D721Med (cell line): ENCODE data around the gene CNNM4.

Experiments used
- DNase-seq: peaks from one replicate; pipeline ENCODE4 v3.0.0; 2011; ENCODE audit warnings: low spot score; ENCODE audit not compliant: insufficient read length
- FAIRE-seq: peaks from 2 replicates; lab custom pipeline; 2011; peaks lifted over from hg19 to GRCh38; lab: Jason Lieb, UNC
- TF ChIP-seq, protein P1 (sequence below): IDR thresholded peaks from 2 replicates; pipeline ENCODE4 v1.5.1; 2012; ENCODE audit warnings: mild to moderate bottlenecking, control low read depth; ENCODE audit not compliant: insufficient read depth; ENCODE audit errors: missing control alignments

Gene CNNM4

DNA sequence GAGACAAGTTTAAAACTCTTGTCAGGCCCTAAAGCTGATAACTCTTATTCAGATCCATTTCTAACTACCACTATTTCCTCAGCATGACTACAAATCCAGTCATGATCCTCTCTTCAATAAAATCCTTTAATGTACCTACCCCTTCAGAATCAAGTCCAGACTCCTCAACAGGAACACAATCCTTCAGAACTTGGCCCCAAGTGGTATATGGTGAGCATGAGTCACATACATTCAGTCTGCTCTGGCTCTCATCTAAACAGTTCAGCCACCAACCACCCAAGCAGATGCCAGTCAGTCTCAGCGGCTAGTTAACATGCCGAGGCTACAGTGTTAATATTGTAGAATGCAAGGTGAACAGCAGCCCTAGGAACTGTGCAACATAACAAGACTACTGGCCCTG lies 30.5 kb upstream of the CNNM4 start:
- FAIRE-seq (no peak), DNase-seq (no peak)
- TF ChIP-seq, protein P1, sequence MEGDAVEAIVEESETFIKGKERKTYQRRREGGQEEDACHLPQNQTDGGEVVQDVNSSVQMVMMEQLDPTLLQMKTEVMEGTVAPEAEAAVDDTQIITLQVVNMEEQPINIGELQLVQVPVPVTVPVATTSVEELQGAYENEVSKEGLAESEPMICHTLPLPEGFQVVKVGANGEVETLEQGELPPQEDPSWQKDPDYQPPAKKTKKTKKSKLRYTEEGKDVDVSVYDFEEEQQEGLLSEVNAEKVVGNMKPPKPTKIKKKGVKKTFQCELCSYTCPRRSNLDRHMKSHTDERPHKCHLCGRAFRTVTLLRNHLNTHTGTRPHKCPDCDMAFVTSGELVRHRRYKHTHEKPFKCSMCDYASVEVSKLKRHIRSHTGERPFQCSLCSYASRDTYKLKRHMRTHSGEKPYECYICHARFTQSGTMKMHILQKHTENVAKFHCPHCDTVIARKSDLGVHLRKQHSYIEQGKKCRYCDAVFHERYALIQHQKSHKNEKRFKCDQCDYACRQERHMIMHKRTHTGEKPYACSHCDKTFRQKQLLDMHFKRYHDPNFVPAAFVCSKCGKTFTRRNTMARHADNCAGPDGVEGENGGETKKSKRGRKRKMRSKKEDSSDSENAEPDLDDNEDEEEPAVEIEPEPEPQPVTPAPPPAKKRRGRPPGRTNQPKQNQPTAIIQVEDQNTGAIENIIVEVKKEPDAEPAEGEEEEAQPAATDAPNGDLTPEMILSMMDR: no peak

DNA sequence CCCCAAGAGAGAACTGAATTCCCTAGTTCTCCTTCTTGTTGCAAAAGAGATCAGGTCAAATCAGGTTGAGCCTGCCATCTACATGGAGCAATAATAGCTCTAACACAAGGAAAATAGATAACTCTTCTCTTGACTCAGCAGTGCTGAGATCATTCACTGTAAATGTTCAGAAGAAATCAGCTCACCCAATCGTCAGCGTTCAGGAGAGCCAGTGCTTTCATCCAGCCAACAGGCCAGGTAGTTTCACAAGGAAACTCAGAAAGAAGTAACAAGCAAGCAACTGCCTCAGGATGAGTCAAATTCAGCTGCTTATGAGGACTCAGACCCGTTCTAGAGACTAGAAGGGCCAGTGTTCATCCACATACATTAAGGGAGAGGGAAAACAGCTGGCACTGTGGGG lies 26.8 kb upstream of the CNNM4 start:
- DNase-seq: no peak
- no peak for FAIRE-seq
- TF ChIP-seq, protein P1: no peak

DNA sequence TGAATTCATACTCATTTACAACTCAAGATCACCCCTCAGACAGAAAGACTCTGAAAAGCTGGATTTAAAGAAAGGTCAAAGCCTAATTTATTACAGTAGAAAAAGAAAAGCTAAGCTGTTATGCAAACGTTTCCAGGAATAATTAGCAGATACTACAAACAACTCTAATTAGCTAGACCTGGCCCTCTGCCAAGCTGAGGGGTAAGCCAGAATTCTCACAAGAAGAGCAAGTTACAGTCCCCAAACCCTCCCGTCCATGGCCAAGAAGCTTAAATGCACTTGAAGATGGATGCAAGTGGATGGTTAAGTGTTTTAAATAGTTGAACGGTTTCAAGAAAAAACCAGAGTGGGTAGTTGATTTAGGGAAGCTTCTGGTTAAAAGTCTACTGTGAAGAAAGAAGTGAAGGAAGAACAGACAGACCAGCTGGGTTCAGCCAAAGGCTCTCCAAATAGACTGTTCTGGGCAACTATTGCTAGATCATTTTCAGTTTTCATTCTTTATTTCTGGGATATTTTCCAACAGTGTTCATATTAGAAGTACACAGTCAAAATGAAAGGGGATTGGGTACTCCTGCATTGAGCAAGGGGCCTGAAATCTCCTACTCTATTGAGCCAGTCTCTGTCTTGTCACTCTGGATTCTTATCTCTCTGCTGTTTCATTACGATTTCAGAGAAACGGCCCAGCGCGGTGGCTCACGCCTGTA lies 25.7 kb upstream of the CNNM4 start:
- TF ChIP-seq, protein P1: no peak
- FAIRE-seq (no peak), DNase-seq (no peak)

DNA sequence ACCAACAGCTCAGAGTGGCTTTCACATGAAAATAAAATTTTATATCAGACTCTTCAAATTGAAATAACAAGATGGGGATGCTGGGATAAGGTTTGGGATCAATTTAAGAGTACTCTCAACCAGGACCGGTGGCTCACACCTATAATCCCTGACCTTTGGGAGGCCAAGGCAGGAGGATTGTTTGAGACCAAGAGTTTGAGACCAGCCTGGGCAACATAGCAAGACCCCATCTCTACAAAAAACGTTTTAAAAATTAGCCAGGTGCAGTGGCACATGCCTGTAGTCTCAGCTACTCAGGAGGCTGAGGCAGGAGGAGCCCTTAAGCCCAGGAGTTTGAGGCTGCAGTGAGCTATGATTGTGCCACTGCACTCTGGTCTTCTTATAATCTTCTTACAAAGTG lies 23.5 kb upstream of the CNNM4 start:
- DNase-seq (no peak), FAIRE-seq (no peak)
- TF ChIP-seq, protein P1: no peak

DNA sequence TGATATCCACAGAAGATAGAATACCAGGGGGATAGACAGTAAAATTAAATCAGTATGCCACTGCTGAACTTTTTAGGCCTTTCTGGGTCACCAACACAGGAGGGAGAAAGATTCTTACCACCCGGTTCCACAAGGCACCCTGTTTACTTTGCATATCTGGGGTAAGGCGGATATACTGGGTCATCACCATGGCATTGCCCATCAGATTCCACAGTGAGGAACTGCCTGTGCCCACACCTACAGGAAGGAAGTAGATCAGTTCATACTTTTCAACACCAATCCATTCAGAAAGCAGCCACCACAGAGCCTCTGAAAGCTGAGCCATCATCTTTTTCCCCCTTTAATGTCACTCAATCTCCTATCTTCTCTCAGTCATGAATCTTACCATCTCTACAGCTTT lies 22.9 kb upstream of the CNNM4 start:
- FAIRE-seq: no peak
- TF ChIP-seq, protein P1: no peak
- DNase-seq: no peak

DNA sequence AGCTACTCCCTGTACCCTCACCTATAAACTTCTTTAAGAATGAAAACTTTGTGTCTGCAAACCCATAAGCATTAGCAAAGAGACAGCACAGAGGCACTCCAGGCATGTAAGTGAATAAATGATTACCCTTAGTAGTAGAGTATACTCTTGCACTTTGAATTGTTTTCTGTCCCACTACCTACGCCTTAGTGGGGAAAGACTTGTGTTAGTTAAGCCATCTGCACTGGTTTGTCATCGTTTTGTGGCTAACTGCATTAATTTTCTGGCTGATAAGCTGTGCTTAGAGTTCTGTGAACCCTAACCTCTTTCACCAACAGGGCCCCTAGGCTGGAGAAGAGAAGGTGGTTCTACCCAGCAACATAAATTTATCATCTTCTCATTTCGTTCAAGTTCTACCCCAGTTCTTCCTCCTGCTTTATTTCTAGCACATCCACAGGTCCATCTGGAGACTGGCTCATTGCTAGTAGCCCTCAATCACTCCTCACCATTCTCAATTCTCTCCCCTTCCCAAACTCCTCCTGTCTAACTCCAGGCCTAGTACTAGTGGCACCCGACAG lies 21.5 kb upstream of the CNNM4 start:
- TF ChIP-seq, protein P1: no peak
- DNase-seq (no peak), FAIRE-seq (no peak)

DNA sequence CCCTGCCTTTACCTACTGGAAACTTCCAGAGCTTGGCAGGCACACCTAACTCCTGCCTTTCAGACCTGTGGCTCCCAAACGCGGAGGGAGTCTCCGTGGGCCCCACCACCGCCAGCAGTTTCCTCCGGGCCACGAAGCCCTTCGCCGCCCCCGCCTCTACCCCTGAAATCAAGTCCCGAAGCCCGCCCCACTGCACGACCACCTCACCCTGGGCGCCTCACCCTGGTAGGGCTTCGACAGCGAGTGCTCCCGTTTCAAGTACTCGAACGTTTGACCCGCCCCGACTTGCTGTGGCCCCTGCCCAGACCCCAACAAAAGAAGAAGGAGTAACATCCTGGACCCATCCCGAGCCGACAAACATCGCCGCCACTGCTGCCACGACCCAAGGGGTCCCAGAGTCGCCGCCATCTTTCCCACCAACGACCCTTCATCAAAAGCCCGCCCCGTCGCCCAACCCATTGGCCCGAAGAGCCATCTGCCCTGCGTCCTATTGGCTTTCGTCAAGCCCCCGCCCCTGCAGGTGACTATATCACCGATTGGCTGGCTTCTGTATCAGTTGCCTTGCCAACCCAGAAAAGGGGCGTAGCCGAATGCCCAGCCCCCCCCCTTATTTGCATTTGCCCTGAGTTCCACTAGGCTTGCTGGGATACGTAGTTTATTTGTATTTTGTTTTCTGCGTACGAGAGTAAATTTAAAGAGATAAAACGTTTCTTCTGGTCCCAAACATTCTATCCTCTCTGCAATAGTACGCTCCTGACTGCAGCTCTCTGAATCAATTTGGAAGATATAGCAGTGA lies 20.9 kb upstream of the CNNM4 start, which contains the start of gene LMAN2L:
Gene LMAN2L (minus strand): TSS at position 432 of the 796 bp plus-strand sequence. CDS start 24 bp downstream, at position 408.
- DNase-seq (peak; percentile 56), FAIRE-seq (no peak)
- TF ChIP-seq, protein P1: no peak
